ENCODE results near the gene FBXO36. TPM values are rescaled to one million over a fixed set of nuclear protein-coding genes. Genes with fewer than 3 reads are reported as not detected.
A peak's percentile ranks its signal among the peaks of the same experiment; 100 is the strongest.

Gene FBXO36
- total and polyA plus RNA-seq, 2 of the 4 experiments (the other 2 are of a cell fraction), result 1.3 to 2.2 TPM

- H2AK9ac ChIP-seq (replicated peaks; ENCODE audit: low read depth, low read length, poor library complexity), result no peak overlapping the region
- H3K56ac ChIP-seq (ENCODE audit: extremely low read depth, insufficient read depth, low read length), result no peak overlapping the region
- intact Hi-C loops (cut with micrococcal nuclease), result no loop called here
- no peak overlapping the region for H3K9ac ChIP-seq (ENCODE audit: low read depth, low read length)
- H3K27me3 ChIP-seq (ENCODE audit: control insufficient read depth, insufficient read depth, low read length), result no peaks in the 10 kb centered on the region
- H2BK120ac ChIP-seq (ENCODE audit: low read depth, low read length), result peak overlapping the region; percentile 62
- no peak overlapping the region for H3K4me3 ChIP-seq (ENCODE audit: insufficient read depth, low read depth, low read length)
- peak overlapping the region; percentile 78; the same call in 1 of the 2 replicates for H2BK20ac ChIP-seq (ENCODE audit: low read depth, low read length)
- peak overlapping the region in 1 of 2 experiments; percentile 81; a peak in 1 of 4 replicates for H4K8ac ChIP-seq (ENCODE audit: low read depth in 2 of 2, low read length in 2 of 2)
- BruUV-seq (replicated peaks), result no TSS peak
- DNase-seq, result peak; percentile 91
- POLR2A ChIA-PET (ENCODE audit: unreplicated experiment), result no interaction called here
- H4K20me1 ChIP-seq (ENCODE audit: insufficient read depth, low read length), result no peaks in the 10 kb centered on the region
- H3K14ac ChIP-seq (replicated peaks; ENCODE audit: low read depth, low read length), result no peak overlapping the region
- dilution Hi-C loops (cut with HindIII; ENCODE audit: low sequenced_read_pairs, unreplicated experiment), result no loop called here
- H3K36me3 ChIP-seq (ENCODE audit: control insufficient read depth, insufficient read depth, low read length), result no peaks in the 10 kb centered on the region
- H3K9me1 ChIP-seq (ENCODE audit: insufficient read depth, low read length), result no peaks in the 10 kb centered on the region
- ATAC-seq (ENCODE audit: low read depth), result peak; percentile 78
- peak overlapping the region; percentile 93; the same call in 2 of the 3 replicates for H2BK15ac ChIP-seq (ENCODE audit: low read depth, low read length)
- peak overlapping the region; percentile 35; the same call in 1 of the 2 replicates for H3K4ac ChIP-seq (ENCODE audit: low read depth, low read length)
- H2AFZ ChIP-seq (replicated peaks; ENCODE audit: low read length, poor library complexity), result no peak overlapping the region
- no peak overlapping the region for H3K27ac ChIP-seq (ENCODE audit: insufficient read depth, low read length)
- no peak overlapping the region for H3K23ac ChIP-seq (ENCODE audit: low read depth, low read length)
- CTCF ChIA-PET, result no interaction called here
- no peaks in the 10 kb centered on the region for H3K79me1 ChIP-seq (ENCODE audit: low read depth in 1 of 2, low read length in 2 of 2)
- H2AK5ac ChIP-seq (ENCODE audit: low read depth, low read length), result no peak overlapping the region
- peak overlapping the region; percentile 70; the same call in 1 of the 2 replicates for H3K18ac ChIP-seq (ENCODE audit: low read depth, low read length)
- peak overlapping the region; percentile 74; the same call in 1 of the 2 replicates for H4K5ac ChIP-seq (ENCODE audit: low read depth, low read length)
- no peak for TF ChIP-seq CHD1 (IDR thresholded peaks at IDR 0.05; ENCODE audit: low read depth, low read length)
- peak; percentile 42 for TF ChIP-seq RCOR1 (IDR thresholded peaks at IDR 0.05; ENCODE audit: insufficient replicate concordance, low read length)
- no peak for TF ChIP-seq ELK1 (IDR thresholded peaks at IDR 0.05; ENCODE audit: borderline replicate concordance, low read depth, low read length)
- peak; percentile 57; the same call in 1 of the 2 replicates for TF ChIP-seq FOS (IDR thresholded peaks at IDR 0.05; ENCODE audit: low read depth, low read length)
- peak; percentile 77 for TF ChIP-seq USF2 (IDR thresholded peaks at IDR 0.05; ENCODE audit: low read depth, low read length)
- TF ChIP-seq MXI1 (IDR thresholded peaks at IDR 0.05; ENCODE audit: borderline replicate concordance, low read depth, low read length), result no peak
- peak; percentile 98 for TF ChIP-seq CEBPB (IDR thresholded peaks at IDR 0.05; ENCODE audit: low read depth, low read length)
- TF ChIP-seq NFE2L2 (IDR thresholded peaks at IDR 0.05; ENCODE audit: low read depth, low read length), result no peak
- TF ChIP-seq MAFK (IDR thresholded peaks at IDR 0.05; ENCODE audit: low read depth, low read length), result no peak
- TF ChIP-seq SMC3 (IDR thresholded peaks at IDR 0.05; ENCODE audit: low read depth, low read length), result no peak
- no peak overlapping the region for H3K4me2 ChIP-seq (ENCODE audit: low read depth, low read length)
- H3K4me1 ChIP-seq (ENCODE audit: control insufficient read depth, insufficient read depth, low read length), result no peaks in the 10 kb centered on the region
- peak overlapping the region; percentile 60 for H4K91ac ChIP-seq (ENCODE audit: insufficient read depth, low read depth, low read length)
- peak overlapping the region; percentile 91 for H2BK5ac ChIP-seq (ENCODE audit: low read depth, low read length, poor library complexity, severe bottlenecking)
- in situ Hi-C loops (cut with MboI; ENCODE audit: low sequenced_read_pairs), result loop anchor here (25.0 kb wide), 1 partner anchor 794 kb away; no protein-coding TSS in a partner anchor
- no CpG with 5 or more reads among the region's 4 CpGs for WGBS, 2 experiments (ENCODE audit: extremely low coverage in 2 of 2, insufficient read length in 1 of 2)
- H3K9me3 ChIP-seq (ENCODE audit: control insufficient read depth, insufficient read depth, low read length), result no peaks in the 10 kb centered on the region
Observed at GRCh38 chr2:230018153-230018552, 95.8 kb downstream of the FBXO36 start.

Measured in IMR-90 (cell line).